Measurements from ENCODE around the gene CHTF18. TPM values are rescaled to one million over a fixed set of nuclear protein-coding genes. Genes with fewer than 3 reads are reported as not detected.

CHTF18 gene
- polyA plus RNA-seq, 3 donors = 0.57 to 13.8 (median 2.2) TPM

DNA sequence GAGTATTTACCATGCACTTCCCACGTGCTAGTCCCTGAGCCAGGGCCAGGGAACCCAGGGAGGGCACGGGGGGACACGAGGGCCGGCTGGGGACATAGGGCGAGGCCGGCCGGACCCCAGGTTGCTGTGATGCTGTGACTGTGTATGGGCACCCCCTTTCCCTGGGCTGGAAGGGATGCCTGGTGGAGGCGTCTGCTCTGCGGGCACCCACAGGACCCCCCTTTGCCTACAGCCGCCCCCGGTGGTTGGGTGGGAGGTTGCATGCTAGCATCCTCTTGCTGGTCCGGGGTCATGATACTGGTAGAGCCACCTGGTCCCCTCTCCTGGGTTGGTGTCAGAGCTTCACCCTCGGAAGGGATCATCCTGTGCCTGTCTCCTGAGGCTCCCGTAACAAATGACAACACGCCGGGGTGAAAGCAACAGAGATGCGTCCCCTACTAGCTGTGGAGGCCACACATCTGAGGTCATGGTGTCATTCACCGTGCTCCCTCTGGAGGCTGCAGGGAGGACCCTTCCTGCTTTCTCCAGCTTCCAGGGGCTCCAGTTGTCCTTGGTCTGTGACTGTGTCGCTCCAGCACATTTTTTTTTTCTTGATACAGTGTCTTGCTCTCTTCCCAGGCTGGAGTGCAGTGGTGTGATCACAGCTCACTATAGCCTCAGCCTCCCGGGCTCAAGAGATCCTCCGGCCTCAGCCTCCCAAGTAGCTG lies 44.5 kb upstream of the CHTF18 start:
- intact Hi-C loops (cut with micrococcal nuclease) = no loop called here
- peaks cover 0 to 1% (median 0%) of the 10 kb centered on the region in 3 donors for H3K27me3 Mint-ChIP-seq (ENCODE audit: low read depth in 3 of 3)
- 91% methylated on average over 17 of the region's 21 CpGs for WGBS (ENCODE audit: insufficient coverage)

DNA sequence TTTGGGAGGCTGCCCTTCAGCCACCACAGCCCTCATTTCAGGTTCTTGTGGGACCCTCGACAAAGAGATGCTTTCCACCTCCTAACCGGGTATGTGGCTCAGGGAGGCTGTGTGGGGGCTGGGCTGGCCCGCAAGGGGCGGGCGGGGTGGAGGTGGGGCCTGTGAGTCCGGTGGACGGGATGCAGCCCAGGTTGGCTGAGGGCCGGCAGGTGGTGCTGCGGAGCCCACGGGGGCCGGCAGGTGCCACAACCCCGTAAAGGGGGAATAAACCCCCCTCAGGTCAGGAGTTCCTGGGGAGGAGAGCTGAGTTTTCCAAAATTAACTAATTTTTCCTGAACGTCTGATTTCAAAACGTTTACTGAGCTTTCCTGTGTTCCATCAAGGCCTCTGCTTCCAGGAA lies 42.7 kb upstream of the CHTF18 start:
- Histone ChIP-seq H3K36me3 (replicated peaks in 1 of 2; ENCODE audit: control insufficient read depth in 1 of 2, insufficient read depth in 2 of 2, low read length in 2 of 2) (no peaks in the 10 kb centered on the region), H3K27ac (ENCODE audit: low read depth in 1 of 2, low read length in 2 of 2) (no peak overlapping the region), H3K79me2 (ENCODE audit: insufficient read depth, low read length) (peaks cover under 1% of the 10 kb centered on the region), H3K4me1 (ENCODE audit: control insufficient read depth in 1 of 2, insufficient read depth in 2 of 2, low read length in 2 of 2) (peaks cover 5 to 6% of the 10 kb centered on the region in 2 donors), H3K9ac (ENCODE audit: insufficient read depth, low read length, poor library complexity, severe bottlenecking) (no peak overlapping the region), H3K9me3 (replicated peaks in 1 of 2; ENCODE audit: control insufficient read depth in 1 of 2, insufficient read depth in 1 of 2, low read length in 2 of 2) (no peaks in the 10 kb centered on the region), H3K4me3 (replicated peaks in 1 of 3; ENCODE audit: low read depth in 2 of 3, low read length in 3 of 3) (no peak overlapping the region), H4K20me1 (ENCODE audit: insufficient read depth, low read length) (no peaks in the 10 kb centered on the region), H3K4me2 (replicated peaks; ENCODE audit: extremely low read depth, low read length, poor library complexity, severe bottlenecking) (no peak overlapping the region), H2AFZ (ENCODE audit: insufficient read depth, low read depth, low read length, poor library complexity, severe bottlenecking) (no peak overlapping the region), H3K27me3 (ENCODE audit: control insufficient read depth in 2 of 2, insufficient read depth in 2 of 2, low read length in 2 of 2) (no peaks in the 10 kb centered on the region)
- TF ChIP-seq, protein P1, sequence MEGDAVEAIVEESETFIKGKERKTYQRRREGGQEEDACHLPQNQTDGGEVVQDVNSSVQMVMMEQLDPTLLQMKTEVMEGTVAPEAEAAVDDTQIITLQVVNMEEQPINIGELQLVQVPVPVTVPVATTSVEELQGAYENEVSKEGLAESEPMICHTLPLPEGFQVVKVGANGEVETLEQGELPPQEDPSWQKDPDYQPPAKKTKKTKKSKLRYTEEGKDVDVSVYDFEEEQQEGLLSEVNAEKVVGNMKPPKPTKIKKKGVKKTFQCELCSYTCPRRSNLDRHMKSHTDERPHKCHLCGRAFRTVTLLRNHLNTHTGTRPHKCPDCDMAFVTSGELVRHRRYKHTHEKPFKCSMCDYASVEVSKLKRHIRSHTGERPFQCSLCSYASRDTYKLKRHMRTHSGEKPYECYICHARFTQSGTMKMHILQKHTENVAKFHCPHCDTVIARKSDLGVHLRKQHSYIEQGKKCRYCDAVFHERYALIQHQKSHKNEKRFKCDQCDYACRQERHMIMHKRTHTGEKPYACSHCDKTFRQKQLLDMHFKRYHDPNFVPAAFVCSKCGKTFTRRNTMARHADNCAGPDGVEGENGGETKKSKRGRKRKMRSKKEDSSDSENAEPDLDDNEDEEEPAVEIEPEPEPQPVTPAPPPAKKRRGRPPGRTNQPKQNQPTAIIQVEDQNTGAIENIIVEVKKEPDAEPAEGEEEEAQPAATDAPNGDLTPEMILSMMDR (IDR thresholded peaks at IDR 0.05) = peak; percentile 29
- Mint-ChIP-seq H3K27ac (no peak overlapping the region), H3K9me3 (no peaks in the 10 kb centered on the region), H3K4me1 (peaks cover 4% of the 10 kb centered on the region), H3K4me3 (no peak overlapping the region), H3K36me3 (no peaks in the 10 kb centered on the region), H3K27me3 (ENCODE audit: low read depth in 3 of 3) (peaks cover 0 to 1% (median 0%) of the 10 kb centered on the region in 3 donors)
- DNase-seq = no peak
- 18% methylated on average over 8 of the region's 14 CpGs for WGBS (ENCODE audit: insufficient coverage)
- intact Hi-C loops (cut with micrococcal nuclease) = no loop called here

More for the DNA sequence above, 44.5 kb upstream of the CHTF18 start:
- Histone ChIP-seq H3K4me1 (ENCODE audit: control insufficient read depth in 1 of 2, insufficient read depth in 2 of 2, low read length in 2 of 2) (peaks cover 14 to 17% of the 10 kb centered on the region in 2 donors), H3K36me3 (replicated peaks in 1 of 2; ENCODE audit: control insufficient read depth in 1 of 2, insufficient read depth in 2 of 2, low read length in 2 of 2) (peaks cover 0 to 2% of the 10 kb centered on the region in 2 donors), H3K4me2 (replicated peaks; ENCODE audit: extremely low read depth, low read length, poor library complexity, severe bottlenecking) (no peak overlapping the region), H3K27me3 (ENCODE audit: control insufficient read depth in 2 of 2, insufficient read depth in 2 of 2, low read length in 2 of 2) (no peaks in the 10 kb centered on the region), H2AFZ (ENCODE audit: insufficient read depth, low read depth, low read length, poor library complexity, severe bottlenecking) (no peak overlapping the region), H3K9ac (ENCODE audit: insufficient read depth, low read length, poor library complexity, severe bottlenecking) (no peak overlapping the region), H4K20me1 (ENCODE audit: insufficient read depth, low read length) (peaks cover 5% of the 10 kb centered on the region), H3K4me3 (replicated peaks in 1 of 3; ENCODE audit: low read depth in 2 of 3, low read length in 3 of 3) (no peak overlapping the region), H3K9me3 (replicated peaks in 1 of 2; ENCODE audit: control insufficient read depth in 1 of 2, insufficient read depth in 1 of 2, low read length in 2 of 2) (no peaks in the 10 kb centered on the region), H3K79me2 (ENCODE audit: insufficient read depth, low read length) (peaks cover 12% of the 10 kb centered on the region), H3K27ac (ENCODE audit: low read depth in 1 of 2, low read length in 2 of 2) (no peak overlapping the region)
- Mint-ChIP-seq H3K27ac (no peak overlapping the region), H3K9me3 (no peaks in the 10 kb centered on the region), H3K36me3 (peaks cover 3 to 8% of the 10 kb centered on the region in 2 donors), H3K4me1 (peaks cover 16% of the 10 kb centered on the region), H3K4me3 (no peak overlapping the region)
- DNase-seq = no peak
- TF ChIP-seq, protein P1 (IDR thresholded peaks at IDR 0.05) = peak; percentile 16
